NK-92 (cell line): ENCODE data around the gene DGUOK.

Experiments used
- DNase-seq: peaks from one replicate; lab custom pipeline; 2025; ENCODE audit not compliant: unreplicated experiment; lab: John Stamatoyannopoulos, UW

Gene DGUOK

DNA sequence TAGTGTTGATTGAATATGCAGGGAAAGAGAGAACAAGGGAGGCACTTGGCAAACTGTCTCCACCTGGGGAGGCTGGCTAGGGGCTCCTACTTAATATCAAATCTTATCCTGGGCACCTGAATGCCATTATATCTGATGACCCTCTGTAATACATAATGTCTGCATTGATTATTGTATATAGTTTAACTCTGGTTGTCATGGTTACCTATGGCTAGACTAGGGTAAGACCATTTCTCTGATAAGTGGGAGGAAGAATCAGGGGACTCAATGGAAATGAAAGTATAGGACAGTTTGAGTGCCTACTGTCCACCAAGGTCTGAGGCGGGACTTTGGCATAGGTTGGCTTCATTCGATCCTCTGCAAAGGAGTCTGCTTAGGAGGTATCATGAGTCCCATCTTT lies 50.8 kb downstream of the DGUOK start:
- DNase-seq, result no peak

DNA sequence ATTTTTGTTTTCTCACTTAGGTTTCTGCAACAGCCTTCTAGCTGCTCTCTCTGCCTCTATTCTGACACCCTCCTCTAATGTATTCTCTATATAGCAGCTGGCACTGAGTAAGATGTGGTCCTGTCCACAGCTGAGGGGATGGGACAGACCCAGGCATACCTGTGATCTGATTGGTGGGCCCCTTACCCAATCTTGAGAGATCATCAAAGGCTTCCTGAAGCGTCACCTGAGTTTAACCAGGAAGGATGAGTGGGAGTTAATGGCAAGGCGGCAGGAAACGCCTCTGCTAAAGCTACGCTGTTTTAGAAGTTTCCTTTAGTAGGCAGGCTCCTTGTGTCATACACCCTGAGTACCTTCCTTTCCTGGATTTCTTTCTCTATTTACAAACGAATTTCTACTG lies 52.3 kb downstream of the DGUOK start:
- DNase-seq, result no peak

DNA sequence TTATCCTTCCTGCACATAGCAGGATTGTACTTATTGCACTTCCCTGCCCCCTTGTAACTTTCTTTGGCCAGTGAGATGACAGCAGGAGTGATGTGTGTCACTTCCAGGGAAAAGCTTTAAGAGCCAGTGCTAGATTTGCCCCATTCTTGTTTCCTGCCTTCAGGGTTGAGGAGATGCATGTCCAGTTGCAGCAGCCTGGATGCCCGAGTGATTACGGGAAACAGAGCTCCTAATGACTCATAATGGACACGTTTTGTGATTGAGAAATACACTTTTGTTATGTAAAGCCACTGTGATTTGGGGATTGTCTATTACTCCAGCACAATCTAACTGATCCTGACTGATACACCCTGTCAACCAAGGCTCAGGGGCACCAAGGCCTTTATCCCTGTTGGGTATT lies 53.0 kb downstream of the DGUOK start:
- DNase-seq, result no peak

DNA sequence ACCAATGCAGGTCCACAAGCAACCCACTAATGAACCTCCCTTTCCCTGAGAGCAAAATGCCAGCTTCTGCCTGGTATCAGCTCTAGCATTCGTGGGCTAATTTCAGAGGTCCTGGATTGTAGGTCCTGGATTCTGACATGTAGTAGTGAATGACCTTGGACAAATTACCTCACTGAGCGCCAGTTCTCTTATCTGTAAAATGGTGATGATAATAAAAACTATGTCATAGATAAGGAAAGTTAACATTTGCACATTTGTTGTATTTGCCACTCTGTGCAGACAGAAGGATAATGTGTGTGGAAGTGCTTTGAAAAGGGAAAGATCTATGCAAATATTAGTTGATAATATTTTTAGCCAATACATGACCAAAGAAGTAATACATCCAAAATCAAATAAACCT lies 53.9 kb downstream of the DGUOK start:
- DNase-seq, result no peak

DNA sequence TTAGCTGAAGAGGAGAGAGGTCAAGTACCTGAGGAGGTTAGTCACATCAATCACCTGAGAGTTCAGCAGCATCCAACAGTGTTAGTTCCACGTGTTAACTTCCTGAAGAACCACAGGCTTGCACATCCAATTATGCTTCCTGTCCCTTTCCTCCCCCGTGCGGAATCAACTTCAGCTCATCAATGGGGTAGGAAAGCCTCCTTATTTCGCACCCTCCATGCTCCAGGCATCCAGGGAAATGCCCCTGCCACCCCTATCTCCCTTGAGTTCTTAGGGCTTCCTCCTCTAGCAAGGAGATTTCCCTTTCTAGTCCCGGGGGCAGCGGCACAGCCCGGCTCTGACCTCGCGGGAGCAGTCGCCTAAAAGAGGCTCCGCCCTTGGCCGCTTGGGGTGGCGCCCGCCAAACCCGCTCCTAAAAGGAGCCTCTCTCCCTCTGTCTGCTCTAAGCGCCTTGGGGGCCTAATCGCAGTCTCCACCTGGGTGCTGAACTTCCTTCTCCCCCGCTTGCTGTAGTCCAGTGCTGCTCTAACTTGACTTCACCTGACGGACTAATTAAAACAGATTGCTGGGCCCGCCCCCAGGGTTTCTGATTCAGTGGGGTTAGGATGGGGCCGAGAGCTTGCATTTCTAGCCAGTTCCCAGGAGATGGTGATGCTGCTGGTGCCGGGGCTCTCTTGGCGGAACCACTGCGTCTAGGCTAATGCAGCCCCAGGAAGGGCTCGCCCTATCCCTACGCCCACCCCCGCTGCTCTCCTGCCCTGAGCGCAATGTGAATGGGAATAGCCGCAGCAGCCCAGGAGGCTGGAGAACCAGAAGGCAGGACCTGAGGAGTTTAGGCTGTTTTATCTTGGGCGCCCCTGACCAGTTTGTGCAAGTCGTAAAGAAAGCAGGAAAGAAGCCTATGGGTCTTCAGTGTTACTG lies 54.7 kb downstream of the DGUOK start:
- DNase-seq, result no peak

DNA sequence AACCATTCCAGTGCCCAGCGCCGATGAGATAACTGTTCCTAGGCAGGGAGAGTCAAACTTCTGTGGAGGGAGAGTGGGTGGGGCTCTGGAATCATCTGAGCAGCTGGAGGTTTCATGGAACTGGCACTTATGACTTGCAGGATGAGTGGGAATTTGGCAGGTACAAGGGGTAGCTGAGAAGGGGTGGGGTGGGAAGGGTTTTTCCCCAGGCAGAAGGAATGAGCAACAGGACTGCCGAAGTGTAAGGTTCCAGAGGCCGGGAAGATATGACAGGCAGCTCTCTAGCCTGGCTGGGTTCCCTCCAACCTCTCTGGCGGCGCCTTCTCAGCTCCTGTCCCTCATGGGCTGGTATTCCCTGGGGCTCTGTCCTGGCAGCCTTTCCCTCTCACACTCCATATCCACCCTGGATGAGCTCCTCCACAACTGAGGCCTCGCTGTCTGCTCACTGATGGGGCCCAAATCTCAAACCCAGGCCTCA lies 55.5 kb downstream of the DGUOK start:
- no peak for DNase-seq

DNA sequence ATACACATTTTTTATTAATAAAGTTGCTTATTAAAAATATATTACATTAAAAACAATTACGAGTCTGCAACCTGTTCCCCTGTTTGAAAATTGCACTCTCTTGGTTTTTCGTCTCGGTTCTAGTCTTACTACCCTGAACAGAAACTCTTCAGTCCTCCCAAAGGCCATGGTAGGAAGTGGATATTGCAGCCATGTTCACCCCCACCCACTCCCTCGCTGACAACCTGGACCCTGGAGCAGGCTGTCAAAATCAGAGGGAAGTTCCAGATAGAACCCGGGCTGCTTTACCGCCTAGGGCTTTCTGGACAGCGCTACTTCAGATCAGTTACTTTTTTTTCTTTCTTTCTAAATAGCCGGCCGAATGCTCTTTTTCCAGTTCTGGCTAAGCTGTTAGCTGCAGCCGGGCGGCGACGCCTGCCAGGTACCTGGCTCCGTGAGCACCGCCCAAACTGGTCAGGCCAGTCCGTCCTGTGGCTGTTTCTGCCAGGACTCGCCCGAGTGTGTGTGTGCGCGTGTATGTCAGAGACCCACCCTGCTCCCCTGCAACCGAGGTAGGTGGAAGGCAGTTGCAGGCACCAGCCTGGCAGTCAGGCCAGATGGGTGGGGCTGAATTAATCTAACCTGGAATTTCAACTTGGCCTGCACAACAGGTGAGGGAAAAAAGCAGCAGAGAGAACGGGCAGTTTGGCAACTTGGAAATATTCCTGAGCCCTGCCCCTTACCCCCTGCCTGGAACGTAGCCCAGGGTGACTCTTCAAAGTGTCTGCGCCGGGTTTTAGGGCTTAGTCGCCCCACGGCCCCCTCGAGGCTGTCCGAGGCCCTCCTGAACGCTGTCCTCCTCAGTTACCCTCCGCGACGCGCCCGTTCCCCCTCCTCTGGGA lies 56.9 kb downstream of the DGUOK start:
- DNase-seq, result no peak

DNA sequence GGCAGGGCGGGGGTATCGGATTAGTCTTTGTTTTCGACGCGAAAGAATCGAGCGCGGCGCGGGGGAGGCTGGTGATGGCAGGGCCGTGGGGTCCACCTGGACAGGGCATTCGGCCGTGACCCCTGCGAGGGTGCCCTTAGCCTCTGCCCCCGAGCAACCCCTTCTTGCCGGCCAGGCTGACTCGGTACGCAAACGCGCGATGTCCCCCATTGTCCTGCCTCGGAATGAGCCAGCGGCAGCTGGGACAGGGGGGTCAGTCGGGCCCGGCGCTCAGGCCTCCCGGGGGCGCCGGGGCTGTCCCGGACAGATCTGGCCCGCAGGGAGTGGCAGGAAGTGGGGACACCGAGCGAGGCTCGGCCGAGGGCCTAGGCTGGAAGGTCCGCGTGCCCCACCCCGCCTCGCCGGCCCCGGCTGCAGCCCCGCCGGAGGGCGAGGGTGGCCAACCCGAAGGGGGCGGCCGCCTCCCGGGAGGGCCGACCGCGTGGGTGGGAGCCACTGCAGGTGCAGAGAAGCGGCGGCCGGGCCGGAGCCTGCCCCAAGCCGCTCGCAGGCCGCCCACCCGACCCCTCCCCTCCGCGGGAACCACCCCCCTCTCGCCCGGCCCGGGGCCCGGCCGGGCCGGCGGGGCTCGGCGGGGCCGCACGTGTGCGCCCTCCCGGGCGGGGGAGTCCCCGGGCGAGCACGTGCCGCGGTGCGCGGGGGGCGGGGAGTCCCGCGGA lies 57.7 kb downstream of the DGUOK start, which contains the start of gene TET3:
TSS of gene TET3 (plus strand) at position 708 of the 719 bp plus-strand sequence. CDS start 1,494 bp downstream, outside the sequence.
- DNase-seq, result no peak

DNA sequence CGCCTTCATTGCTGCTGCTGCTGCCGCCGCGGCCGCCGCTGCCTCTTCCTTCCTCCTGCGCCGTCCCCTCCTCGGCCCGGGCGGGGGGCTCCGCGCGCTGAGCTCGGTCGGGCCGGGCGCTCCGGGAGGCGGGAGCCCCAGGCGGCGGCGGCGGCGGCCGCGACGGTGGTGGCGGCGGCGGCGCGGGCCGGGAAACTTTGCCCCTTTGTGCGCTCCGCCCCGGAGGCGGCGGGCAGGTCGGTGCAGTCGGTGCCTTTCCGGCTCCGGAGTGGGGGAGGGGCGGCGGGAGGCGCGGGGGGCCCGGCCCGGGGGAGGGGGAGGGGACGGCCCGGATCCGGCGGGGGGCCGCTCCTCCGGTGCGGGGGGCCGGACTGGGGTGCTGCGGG lies 58.2 kb downstream of the DGUOK start:
- DNase-seq, result no peak

DNA sequence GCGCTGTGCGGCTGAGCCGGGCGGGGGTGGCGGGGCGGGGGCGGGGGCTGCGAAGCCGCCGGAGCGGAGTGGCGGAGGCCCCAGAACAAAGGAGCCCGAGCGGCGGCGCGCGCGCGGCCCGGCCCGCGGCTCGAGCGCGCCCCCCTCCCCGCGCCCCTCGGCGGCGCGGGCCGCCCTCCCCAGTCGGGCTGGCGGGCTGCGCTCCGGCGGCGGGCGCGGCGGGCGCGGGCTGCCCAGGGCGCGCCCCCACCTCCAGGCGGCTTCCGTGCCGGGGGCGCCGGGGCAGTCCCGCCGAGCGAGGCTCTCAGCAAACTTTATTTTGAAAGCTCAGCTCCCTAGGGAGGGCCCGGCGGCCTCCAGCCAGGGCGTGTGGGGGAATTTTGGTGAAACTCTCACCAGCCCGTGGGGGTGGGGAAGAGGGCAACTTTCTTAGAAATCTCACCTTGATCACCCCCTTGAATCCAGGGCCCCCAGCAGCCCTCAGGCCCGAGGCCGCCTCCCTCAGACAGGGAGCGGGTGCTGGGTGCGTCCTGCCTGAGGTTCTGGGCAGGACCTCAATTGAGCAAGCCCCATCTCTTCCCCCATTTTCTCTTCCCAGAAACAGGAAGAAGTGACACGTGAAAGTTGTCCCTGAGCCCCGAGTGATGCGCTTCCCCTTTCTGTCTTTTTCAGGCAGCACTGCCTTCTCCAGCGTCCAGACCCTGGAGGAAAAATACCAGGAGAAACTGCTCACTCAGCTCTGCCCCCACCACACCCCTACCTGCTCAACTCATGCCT lies 58.8 kb downstream of the DGUOK start:
- DNase-seq, result no peak

DNA sequence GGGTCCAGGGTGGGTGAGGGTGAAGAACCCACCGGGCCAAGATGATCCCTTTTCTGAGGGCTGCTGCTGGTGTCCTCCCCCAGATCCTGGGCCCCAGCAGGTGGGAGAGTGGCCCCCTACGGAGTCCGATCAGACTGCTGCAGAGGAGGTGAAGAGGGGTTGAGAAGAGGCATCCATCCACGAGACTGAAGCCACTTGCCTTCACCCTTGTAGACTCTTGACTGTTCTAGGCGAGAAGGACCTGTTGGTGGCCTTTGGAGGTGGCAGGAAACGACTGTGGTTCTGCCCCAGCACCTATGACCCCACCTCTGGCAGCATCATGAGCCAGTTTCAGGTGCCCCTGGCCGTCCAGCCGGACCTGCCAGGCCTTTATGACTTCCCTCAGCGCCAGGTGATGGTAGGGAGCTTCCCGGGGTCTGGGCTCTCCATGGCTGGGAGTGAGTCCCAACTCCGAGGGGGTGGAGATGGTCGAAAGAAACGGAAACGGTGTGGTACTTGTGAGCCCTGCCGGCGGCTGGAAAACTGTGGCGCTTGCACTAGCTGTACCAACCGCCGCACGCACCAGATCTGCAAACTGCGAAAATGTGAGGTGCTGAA lies 59.5 kb downstream of the DGUOK start:
- DNase-seq, result no peak

DNA sequence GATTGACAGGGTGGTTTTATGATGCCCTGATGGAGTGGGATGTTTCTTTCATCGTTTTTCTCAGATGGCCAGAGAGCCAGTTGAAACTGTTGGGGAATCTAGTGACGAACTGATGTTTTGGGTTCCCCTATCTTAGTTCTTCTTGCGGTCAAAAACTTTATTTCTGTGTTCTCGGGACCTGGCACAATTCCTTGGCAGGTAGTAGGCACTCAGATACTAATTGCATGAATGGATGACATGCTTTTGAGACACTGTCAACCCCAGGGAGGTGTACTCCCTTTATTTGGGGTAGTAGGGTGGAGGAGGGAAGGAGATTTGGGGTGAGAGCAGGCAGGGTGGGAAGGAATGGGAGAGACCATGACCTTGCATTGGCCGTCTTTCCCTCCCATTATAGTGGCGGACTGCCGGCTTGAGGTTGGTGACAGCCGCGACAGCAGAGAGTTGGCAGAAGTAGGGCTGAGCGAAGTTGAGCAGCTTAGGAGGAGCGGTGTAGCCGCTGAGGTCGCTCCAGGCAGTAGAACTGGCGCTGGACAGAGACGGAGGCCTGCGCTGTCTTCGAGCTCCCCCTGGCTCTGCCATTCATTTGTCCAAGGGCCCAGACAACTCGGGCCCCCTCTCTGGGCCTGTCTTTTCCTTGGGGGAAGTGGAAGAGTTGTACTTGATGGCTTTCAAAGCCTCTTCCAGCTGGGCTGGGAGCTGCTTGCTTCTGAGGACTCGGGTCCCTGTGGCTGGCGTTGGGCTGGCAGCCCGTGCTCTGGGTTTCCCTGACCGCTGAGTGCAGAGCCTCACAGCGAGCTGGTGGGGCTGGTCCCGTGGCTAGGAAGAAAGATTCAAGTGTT lies 60.6 kb downstream of the DGUOK start:
- no peak for DNase-seq

DNA sequence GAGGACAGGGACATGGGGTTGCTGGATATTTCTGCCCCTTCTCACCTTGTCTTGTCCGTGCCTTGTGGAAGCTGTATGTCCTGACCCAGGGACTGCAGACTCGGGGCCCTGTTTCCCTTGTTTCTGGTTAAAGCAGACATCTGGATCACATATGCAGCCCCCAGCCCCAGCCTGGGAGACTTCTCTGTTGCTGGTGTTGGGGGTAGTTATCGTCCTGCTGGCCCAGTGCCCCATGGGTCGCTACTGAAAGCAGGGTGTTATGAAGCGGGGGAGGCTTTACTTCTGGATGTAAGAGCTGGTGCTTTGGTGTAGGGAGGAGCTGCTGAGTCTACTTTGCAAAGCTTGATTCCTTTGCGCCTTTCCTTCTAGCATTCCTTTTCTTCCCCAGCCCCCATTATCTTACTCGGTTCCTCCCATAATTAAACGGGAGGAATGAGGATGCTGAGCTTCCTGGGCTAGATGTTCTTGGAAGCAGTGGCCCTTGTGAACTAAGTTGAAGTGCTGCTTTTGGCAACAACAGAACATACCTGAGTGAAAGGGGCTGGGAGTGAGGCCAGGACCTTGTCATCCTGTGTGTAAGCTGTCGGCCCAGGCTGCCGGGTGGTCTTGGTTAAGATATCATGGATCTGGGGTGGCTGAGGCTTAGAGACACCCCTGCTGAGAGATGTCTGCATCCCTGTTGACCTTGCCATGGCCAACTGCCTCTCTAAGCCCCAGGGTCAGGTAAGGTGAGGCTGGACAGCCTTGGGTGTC lies 61.4 kb downstream of the DGUOK start:
- DNase-seq, result no peak

DNA sequence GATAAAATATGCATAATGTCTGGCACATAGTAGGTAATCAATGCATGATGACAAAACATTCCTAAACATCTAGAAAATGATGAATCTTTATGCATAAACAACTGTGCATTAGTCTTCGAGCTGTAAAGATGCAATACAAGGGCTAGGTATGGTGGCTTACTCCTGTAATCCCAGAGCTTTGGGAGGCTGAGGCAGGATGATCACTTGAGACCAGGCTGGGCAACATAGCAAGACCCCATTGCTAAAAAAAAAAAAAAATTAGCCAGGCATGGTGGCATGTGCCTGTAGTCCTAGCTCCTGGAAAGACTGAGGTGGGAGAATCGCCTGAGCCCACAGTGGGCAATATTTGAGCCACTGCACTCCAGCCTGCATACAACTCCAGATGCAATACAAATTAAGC lies 63.3 kb downstream of the DGUOK start:
- DNase-seq, result no peak

DNA sequence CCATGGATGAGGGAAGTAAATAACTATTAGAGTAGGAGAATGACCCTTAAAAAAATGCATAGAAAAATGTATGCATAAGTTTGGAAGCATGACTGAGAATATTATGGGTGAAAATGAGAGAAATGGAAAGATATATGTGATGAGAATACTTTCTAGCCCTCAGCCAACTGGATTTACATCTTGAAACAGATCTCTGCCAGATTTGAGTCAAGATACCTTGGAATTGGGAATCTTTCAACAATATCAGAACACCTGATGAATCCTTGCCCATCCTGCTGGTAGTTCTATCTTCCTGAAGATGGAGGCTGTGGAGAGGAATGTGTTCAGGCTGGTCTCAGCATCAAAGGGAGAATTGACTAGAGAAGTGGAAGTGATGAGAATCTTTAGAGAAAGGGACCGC lies 63.9 kb downstream of the DGUOK start:
- DNase-seq, result no peak

DNA sequence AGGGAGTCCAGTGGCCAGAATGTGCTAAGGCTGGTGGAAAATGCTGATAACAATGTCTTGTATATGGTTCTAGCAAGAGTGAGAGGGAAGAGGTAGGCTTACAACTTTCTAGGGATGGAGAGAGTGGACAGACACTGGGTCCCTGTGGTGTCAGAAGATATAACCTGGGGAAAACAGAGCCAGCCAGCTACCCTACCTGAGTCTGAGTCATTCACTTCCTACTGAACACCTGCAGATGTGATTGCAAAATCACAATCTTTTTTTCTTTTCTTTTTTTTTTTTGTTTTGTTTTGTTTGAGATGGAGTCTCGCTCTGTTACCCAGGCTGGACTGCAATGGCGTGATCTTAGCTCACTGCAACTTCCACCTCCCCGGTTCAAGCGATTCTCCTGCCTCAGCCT lies 65.4 kb downstream of the DGUOK start:
- DNase-seq, result no peak

DNA sequence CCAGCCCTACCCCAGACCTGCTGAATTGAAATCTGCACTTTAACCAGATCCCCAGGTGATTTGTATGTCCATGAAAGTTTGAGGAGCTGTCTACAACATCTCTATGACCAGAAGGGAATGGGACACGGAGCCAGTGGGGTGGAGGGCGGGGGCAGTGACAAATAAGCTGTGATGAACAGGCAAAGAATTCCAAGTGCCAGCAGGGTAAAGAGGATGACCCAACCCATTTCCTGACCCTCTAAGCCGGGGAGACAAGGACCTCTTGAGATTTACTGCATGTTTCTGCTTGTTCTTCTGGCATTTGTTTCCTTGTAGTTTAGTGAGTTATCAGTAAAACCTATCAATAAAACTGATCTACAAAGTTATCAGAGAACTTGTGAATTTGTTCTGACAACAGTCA lies 66.7 kb downstream of the DGUOK start:
- no peak for DNase-seq

DNA sequence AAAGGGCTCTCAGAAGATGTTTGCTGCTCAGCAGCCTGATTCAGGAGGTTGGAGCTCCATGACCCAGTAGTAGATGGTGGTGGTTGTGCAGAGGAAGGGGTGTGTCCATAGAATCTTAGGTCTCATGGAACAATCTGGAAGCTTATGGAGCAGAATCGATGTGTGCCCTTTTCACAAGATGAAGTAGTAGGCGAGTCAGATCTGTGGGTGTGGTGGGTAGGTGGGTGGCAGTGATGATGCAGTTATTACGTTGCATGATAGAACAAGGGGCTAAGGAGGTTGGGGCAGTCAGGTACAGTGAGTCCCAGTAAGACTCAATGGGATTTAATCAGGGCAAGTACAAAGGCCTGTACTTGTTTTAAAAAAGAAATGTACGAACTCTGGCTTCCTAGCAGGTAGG lies 67.1 kb downstream of the DGUOK start:
- no peak for DNase-seq
